22Rv1 (cell line): Measurements from ENCODE around the gene COL5A2.

Experiments used
- H3K27ac ChIP-seq: fragments of 450-650 bp; 2 replicates; pipeline ENCODE4 v1.5.1; 2017
- ZFX ChIP-seq: fragments of 450-650 bp; IDR thresholded peaks from 2 replicates; pipeline ENCODE4 v1.6.1; 2017; ENCODE audit warnings: antibody characterized with exemption, borderline replicate concordance
- TF ChIP-seq, protein P1 (sequence below): fragments of 450-650 bp; IDR thresholded peaks from 2 replicates; pipeline ENCODE4 v1.5.1; 2017; ENCODE audit warnings: mild to moderate bottlenecking

The COL5A2 gene

DNA sequence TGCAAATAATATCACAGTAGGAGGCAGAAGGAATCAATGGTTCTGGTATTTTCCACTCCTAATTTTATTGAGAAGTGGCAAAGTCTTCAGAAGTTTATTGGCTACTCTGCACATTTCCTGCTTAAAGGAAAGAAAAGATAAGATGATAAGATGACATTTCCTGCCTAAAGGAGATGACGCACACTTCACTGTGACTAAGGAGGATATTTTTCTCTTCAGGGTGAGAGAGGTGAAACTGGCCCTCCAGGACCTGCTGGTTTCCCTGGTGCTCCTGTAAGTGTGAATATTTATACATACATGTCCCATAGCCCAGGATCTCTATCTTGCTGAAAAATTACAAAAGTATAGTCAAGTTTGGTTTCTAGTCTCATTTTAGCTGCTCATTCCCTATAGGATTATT lies 177.5 kb downstream of the COL5A2 start:
- TF ChIP-seq ZFX, result no peak
- TF ChIP-seq, protein P1, sequence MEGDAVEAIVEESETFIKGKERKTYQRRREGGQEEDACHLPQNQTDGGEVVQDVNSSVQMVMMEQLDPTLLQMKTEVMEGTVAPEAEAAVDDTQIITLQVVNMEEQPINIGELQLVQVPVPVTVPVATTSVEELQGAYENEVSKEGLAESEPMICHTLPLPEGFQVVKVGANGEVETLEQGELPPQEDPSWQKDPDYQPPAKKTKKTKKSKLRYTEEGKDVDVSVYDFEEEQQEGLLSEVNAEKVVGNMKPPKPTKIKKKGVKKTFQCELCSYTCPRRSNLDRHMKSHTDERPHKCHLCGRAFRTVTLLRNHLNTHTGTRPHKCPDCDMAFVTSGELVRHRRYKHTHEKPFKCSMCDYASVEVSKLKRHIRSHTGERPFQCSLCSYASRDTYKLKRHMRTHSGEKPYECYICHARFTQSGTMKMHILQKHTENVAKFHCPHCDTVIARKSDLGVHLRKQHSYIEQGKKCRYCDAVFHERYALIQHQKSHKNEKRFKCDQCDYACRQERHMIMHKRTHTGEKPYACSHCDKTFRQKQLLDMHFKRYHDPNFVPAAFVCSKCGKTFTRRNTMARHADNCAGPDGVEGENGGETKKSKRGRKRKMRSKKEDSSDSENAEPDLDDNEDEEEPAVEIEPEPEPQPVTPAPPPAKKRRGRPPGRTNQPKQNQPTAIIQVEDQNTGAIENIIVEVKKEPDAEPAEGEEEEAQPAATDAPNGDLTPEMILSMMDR, result no peak
- no peak overlapping the region for H3K27ac ChIP-seq

DNA sequence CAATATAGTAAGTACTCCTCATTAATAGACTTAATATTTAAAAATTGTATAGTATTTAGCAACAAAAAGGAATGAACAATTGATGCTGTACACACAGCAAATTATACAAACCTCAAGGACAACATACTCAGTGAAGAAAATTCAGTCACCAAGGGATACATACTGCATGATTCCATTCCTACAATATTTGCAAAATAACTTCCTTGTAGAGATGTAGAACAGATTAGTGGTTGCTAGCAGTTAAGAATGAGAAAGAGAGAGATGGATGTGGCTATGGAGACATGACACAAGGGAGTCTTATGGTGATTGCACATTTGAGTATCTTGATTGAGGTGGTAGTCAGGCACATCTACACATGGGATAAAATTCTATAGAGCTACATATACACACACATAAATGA lies 179.3 kb downstream of the COL5A2 start:
- no peak overlapping the region for H3K27ac ChIP-seq

DNA sequence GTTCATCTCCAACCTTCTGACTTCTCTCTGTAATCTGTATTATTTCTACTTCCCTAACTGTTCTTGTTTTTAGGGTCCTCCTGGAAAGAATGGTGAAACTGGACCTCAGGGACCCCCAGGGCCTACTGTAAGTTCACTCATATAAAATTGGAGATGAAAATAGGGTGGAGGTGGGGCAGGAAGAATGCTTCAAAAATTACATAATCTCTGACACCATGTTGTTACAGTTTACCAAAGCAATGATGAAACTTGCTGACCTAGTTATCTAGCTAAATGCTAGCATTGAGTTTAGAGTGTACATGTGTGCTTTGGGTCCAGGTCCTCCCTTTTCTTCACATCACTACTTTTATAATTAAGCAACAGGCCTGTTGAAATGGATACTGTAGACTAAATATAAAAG lies 182.3 kb downstream of the COL5A2 start:
- no peak overlapping the region for H3K27ac ChIP-seq
- TF ChIP-seq ZFX, result no peak
- TF ChIP-seq, protein P1, result no peak

More for the DNA sequence above, 179.3 kb downstream of the COL5A2 start:
- TF ChIP-seq ZFX, result no peak
- TF ChIP-seq, protein P1, result no peak

DNA sequence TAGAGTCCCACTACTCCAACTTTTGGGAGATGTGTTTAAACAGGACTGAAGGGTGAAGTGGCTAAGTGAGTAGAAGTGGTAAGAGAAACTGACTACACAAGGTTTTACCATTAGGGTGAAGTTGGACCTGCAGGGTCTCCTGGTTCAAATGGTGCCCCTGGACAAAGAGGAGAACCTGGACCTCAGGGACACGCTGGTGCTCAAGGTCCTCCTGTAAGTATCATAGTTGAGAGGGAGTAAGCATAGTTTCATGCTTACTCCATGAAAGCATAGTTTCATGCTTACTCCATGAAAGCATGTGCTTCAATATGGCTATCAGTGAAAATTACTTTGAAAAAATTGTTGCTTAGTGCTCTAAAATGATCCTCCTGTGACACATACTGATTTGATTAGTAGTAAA lies 186.3 kb downstream of the COL5A2 start:
- no peak for TF ChIP-seq ZFX
- TF ChIP-seq, protein P1, result no peak
- no peak overlapping the region for H3K27ac ChIP-seq

DNA sequence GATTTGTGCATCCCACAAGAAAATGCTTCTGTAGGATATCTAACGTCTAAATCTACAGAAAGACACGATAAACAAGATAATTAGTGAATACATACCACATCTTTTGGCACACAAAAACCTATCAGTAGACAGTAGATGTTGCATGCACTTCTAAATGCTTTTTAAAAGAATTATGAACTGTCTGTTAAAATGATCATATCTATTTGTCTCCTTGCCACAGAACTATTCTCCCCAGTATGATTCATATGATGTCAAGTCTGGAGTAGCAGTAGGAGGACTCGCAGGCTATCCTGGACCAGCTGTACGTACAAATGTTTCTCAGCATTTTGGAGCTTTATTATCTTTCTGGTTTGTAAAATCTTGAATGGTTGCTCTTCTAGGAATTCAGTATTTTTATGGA lies 192.7 kb downstream of the COL5A2 start:
- H3K27ac ChIP-seq, result no peak overlapping the region
- TF ChIP-seq, protein P1, result no peak
- no peak for TF ChIP-seq ZFX

DNA sequence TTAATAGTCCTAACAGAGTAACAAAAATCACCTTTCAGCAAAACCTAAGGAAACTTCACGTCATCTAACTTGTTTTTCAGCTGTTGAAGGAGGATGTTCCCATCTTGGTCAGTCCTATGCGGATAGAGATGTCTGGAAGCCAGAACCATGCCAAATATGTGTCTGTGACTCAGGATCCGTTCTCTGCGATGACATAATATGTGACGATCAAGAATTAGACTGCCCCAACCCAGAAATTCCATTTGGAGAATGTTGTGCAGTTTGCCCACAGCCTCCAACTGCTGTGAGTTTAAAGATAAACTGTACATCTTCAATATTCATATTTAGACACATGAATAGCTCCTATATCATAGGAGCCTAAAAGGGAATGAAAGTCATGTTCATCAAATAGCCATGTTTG lies 194.9 kb downstream of the COL5A2 start:
- H3K27ac ChIP-seq, result no peak overlapping the region
- TF ChIP-seq, protein P1, result peak; percentile 3; the same call in 1 of the 2 replicates
- no peak for TF ChIP-seq ZFX

DNA sequence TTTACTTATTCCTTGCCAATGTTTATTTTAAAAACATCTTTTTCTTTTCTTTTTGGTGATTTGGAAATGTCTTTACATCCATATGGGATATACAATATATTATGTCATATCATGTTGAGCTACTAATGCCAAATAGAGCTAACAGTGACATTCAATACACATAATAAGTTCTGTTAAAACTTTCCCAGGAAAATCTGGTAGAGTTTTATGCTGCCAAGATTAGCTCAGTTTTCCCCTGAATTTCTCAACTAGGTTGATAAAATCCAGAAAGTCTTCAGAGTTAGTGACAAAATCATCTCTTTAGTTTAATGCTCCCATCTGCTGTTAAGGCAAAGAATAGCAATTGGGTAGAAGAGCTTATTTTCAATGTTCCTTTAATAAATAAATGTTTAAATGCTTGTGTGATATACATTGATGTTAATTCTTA lies 195.5 kb downstream of the COL5A2 start:
- no peak for TF ChIP-seq ZFX
- TF ChIP-seq, protein P1, result peak; percentile 11; the same call in 1 of the 2 replicates
- H3K27ac ChIP-seq, result no peak overlapping the region
